ENCODE results near the gene MCTP1.

GRCh38 chr5:95086927-95087815, 197.7 kb downstream of the MCTP1 start:
- no peak for TF ChIP-seq POLR2A (IDR thresholded peaks at IDR 0.05)
- TF ChIP-seq CTCF (IDR thresholded peaks at IDR 0.05) = no peak
- no peak for TF ChIP-seq POLR2AphosphoS5 (IDR thresholded peaks at IDR 0.05; ENCODE audit: insufficient read depth in 1 of 2, low read depth in 1 of 2)

All from vagina (tissue), 2 donors.